Measurements from ENCODE around the gene ESYT1.

Gene ESYT1

GRCh38 chr12:56157201-56158028, 29.3 kb downstream of the ESYT1 start:
- peak; percentile 67 to 78 for DNase-seq

GRCh38 chr12:56158029-56158925, 30.2 kb downstream of the ESYT1 start, which contains the start of gene MYL6:
TSS of gene MYL6 (plus strand) at chr12:56158359. CDS start at chr12:56158402, 43 bp downstream.
- peak; percentile 94 to 95 for DNase-seq

- no peak for DNase-seq
Measured at GRCh38 chr12:56158926-56159461, 30.9 kb downstream of the ESYT1 start.

- DNase-seq: no peak
Measured at GRCh38 chr12:56159482-56160192, 31.6 kb downstream of the ESYT1 start.

- peak; percentile 41 to 75 for DNase-seq
Measured at GRCh38 chr12:56160193-56160763, 32.2 kb downstream of the ESYT1 start.

GRCh38 chr12:56160894-56161689, 33.0 kb downstream of the ESYT1 start:
- DNase-seq: no peak

- no peak for DNase-seq
Measured at GRCh38 chr12:56161690-56162351, 33.8 kb downstream of the ESYT1 start.

- no peak for DNase-seq
Measured at GRCh38 chr12:56162468-56163290, 34.6 kb downstream of the ESYT1 start.

GRCh38 chr12:56163533-56164344, 35.7 kb downstream of the ESYT1 start:
- DNase-seq: no peak

GRCh38 chr12:56164345-56164729, 36.3 kb downstream of the ESYT1 start:
- no peak for DNase-seq

- no peak for DNase-seq
Measured at GRCh38 chr12:56165369-56165768, 37.3 kb downstream of the ESYT1 start.

GRCh38 chr12:56169229-56169759, 41.2 kb downstream of the ESYT1 start:
- no peak for DNase-seq

- DNase-seq: no peak
Measured at GRCh38 chr12:56172839-56173238, 44.8 kb downstream of the ESYT1 start.

GRCh38 chr12:56178347-56178746, 50.3 kb downstream of the ESYT1 start:
- no peak for DNase-seq

GRCh38 chr12:56186957-56187356, 58.9 kb downstream of the ESYT1 start:
- DNase-seq: no peak

GRCh38 chr12:56188131-56188777, 60.2 kb downstream of the ESYT1 start:
- no peak for DNase-seq

GRCh38 chr12:56188778-56189098, 60.7 kb downstream of the ESYT1 start:
- DNase-seq: no peak

Data from CD4-positive, alpha-beta T cell treated with Interferon alpha-2 for 1 hour (primary cell).